ENCODE measurements around the gene PDZRN3.

Gene PDZRN3

GRCh38 chr3:73381551-73381950, 243.2 kb downstream of the PDZRN3 start:
- no peak overlapping the region for H3K4me3 ChIP-seq (ENCODE audit: low read length)
- no peak for DNase-seq (ENCODE audit: low read depth)
- no peak for TF ChIP-seq CTCF (conservative IDR thresholded peaks at IDR 0.05; ENCODE audit: low read length)

DNA sequence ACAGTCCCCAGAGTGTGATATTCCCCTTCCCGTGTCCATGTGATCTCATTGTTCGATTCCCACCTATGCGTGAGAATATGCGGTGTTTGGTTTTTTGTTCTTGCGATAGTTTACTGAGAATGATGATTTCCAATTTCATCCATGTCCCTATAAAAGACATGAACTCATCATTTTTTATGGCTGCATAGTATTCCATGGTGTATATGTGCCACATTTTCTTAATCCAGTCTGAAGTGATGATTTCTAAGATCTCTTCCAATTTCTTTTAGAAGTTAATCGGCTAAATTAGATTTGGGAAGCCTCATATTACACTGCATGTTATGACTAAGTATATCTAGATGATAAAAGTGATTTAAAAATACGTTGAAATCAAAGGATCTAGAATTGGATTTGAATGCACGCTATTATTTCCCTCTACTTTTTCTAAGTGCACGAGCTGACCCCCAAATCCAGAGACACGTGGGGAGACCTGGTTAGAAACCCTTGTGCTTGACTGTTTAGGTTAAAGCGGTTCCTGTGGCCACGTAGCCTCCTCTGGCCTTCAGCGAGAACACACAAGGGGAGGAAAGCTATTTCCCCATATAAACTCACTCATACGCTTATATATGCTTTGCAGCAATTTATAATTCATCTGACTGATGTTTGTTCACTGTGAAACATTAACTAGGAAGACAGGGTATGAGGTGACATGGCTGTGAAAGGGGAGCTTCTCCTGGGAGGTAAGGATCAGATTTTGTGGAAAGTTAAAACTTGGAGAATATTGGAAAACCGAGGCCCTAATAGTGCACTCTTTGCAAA, 243.8 kb downstream of the PDZRN3 start:
- DNase-seq (ENCODE audit: low read depth) = no peak
- H3K4me3 ChIP-seq (ENCODE audit: low read length) = no peak overlapping the region
- no peak for TF ChIP-seq CTCF (conservative IDR thresholded peaks at IDR 0.05; ENCODE audit: low read length)

GRCh38 chr3:73379465-73379864, 245.3 kb downstream of the PDZRN3 start:
- DNase-seq (ENCODE audit: low read depth) = no peak
- TF ChIP-seq CTCF (conservative IDR thresholded peaks at IDR 0.05; ENCODE audit: low read length) = no peak
- no peak overlapping the region for H3K4me3 ChIP-seq (ENCODE audit: low read length)

DNA sequence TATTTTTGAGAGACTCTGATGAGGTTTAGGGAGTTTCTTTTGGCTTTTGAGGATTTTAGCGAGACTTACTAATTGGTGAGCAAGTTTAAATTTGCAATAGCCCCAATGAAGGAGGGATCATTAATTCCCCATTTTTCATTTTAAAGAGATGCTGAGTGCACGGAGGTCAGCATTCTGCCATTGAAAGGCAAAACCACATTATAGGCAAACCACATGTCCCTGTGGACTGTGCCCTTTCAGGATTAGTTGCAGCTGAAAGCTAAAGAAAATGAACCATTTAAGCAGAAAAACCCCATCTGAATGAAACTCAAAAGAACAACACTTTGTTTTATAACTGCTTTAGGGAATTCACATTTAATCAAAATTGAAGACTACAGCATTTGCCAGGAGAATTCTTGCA, 246.5 kb downstream of the PDZRN3 start:
- no peak for DNase-seq (ENCODE audit: low read depth)
- H3K4me3 ChIP-seq (ENCODE audit: low read length) = no peak overlapping the region
- TF ChIP-seq CTCF (conservative IDR thresholded peaks at IDR 0.05; ENCODE audit: low read length) = no peak

DNA sequence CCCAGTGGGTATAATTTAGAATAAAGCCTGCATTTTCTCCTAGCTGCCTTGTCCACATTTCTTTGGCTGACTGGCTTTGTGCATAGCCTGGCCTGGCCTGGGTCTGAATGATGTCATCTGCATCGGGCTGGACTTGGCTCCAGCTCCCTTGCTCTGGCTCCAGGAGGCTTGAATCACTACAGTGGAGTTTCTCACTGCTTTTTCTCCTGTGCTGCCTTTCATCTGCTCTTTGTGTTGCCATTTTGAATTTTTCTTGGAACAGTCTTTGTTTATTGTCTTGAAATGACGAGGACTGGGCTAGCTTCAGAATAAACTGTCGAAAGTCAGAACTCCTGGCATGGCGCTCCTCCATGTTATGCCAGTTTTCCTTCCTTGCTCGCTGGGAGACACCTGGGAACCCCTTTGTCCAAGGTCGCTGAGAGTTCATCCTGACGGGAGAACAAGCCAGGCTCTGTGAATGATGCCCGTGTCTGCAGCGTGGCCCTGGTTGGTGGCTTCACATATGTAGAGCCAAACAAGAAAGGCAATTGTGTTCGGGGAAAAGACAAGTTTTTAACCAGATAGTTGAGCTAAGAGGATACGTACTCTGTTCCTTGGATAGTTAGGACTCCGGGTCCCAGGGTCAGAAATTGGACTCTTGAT, 258.9 kb downstream of the PDZRN3 start:
- no peak for TF ChIP-seq CTCF (conservative IDR thresholded peaks at IDR 0.05; ENCODE audit: low read length)
- peak; percentile 70 for DNase-seq (ENCODE audit: low read depth)
- no peak overlapping the region for H3K4me3 ChIP-seq (ENCODE audit: low read length)

DNA sequence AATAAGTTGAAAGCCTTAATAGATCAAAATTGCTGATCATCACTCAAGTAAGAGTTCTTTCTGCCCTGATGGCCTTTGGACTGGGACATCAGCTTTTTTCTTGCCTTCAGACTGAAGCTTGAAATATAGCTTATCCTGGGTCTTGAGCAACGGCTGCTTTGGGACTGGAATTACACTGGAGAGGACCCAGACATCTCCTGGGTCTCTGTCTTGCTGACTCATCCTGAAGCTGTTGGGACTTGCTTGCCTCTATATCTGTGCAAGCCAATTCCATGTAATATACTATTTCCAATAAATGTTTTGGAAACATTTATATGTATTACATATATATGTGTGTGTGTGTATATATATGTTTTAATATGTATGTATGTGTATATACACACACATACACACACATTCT, 260.2 kb downstream of the PDZRN3 start:
- TF ChIP-seq CTCF (conservative IDR thresholded peaks at IDR 0.05; ENCODE audit: low read length) = no peak
- no peak for DNase-seq (ENCODE audit: low read depth)
- H3K4me3 ChIP-seq (ENCODE audit: low read length) = no peak overlapping the region

- TF ChIP-seq CTCF (conservative IDR thresholded peaks at IDR 0.05; ENCODE audit: low read length) = no peak
- no peak overlapping the region for H3K4me3 ChIP-seq (ENCODE audit: low read length)
- no peak for DNase-seq (ENCODE audit: low read depth)
Measured at GRCh38 chr3:73363093-73363492, 261.6 kb downstream of the PDZRN3 start.

All from AG10803 (cell line).